Measurements from ENCODE around the gene IL5RA.

Gene IL5RA, protein sequence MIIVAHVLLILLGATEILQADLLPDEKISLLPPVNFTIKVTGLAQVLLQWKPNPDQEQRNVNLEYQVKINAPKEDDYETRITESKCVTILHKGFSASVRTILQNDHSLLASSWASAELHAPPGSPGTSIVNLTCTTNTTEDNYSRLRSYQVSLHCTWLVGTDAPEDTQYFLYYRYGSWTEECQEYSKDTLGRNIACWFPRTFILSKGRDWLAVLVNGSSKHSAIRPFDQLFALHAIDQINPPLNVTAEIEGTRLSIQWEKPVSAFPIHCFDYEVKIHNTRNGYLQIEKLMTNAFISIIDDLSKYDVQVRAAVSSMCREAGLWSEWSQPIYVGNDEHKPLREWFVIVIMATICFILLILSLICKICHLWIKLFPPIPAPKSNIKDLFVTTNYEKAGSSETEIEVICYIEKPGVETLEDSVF

GRCh38 chr3:3110299-3110630 is at the start of gene IL5RA:
Gene IL5RA (minus strand): TSS chr3:3110374. CDS start chr3:3104984, 5,390 bp downstream.
- H3K4me1 ChIP-seq (ENCODE audit: control insufficient read depth, insufficient read depth, low read length), result no peaks in the 10 kb centered on the region
- no peaks in the 10 kb centered on the region for H3K36me3 ChIP-seq (ENCODE audit: control insufficient read depth, insufficient read depth, low read length, severe bottlenecking)
- DNase-seq (ENCODE audit: low read depth), result peak; percentile 4
- peaks cover 8% of the 10 kb centered on the region for H3K27me3 ChIP-seq (replicated peaks; ENCODE audit: control insufficient read depth, insufficient read depth, low read length)
- no peak within 1 kb of the TSS for H3K9ac ChIP-seq (ENCODE audit: low read length)
- peaks cover 5% of the 10 kb centered on the region for H3K9me3 ChIP-seq (ENCODE audit: control insufficient read depth, low read length)
- no peak within 1 kb of the TSS for H3K4me3 ChIP-seq (ENCODE audit: low read length)

GRCh38 chr3:3157484-3157883 is 47.3 kb upstream of the IL5RA start:
- no peaks in the 10 kb centered on the region for H3K9me3 ChIP-seq (ENCODE audit: control insufficient read depth, low read length)
- H3K4me3 ChIP-seq (ENCODE audit: low read length), result no peak overlapping the region
- no peak overlapping the region for H3K9ac ChIP-seq (ENCODE audit: low read length)
- H3K27me3 ChIP-seq (replicated peaks; ENCODE audit: control insufficient read depth, insufficient read depth, low read length), result no peaks in the 10 kb centered on the region
- H3K4me1 ChIP-seq (ENCODE audit: control insufficient read depth, insufficient read depth, low read length), result peaks cover 11% of the 10 kb centered on the region
- DNase-seq (ENCODE audit: low read depth), result no peak
- H3K36me3 ChIP-seq (ENCODE audit: control insufficient read depth, insufficient read depth, low read length, severe bottlenecking), result peaks cover 82% of the 10 kb centered on the region

DNA sequence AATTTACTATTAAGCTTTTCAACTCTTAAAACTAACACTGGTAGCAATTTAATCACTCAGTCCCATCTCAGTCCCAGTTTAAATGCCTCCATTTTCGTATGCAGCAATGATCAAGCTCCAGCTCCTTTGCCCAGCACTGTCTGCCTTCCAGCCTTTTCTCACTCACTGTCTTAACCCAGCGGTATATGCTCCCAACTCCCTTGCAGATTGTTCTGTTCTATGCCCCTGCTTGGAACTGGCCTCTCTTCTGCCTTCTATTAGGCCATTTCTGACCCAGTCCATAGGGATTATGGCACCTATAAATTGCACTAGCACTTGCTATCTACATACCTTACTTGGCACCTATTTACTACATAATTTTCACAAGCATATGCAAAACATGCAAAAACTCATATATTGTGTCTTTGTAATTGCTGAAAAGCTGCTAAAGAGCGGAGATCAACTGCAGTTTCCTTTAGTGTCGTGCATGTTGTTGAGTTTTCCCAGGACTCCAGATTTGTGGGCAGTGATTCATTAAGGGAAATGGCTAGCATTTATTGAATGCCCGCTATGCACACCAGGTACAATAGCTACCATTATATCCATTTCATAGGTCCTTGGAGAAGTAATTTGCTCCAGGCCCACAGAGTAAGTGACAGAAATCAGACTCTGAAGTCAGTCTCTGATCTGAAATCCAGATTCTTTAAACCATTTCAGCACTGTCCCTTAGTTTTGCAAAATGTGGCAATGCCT is 44.9 kb upstream of the IL5RA start:
- peaks cover 4% of the 10 kb centered on the region for H3K4me1 ChIP-seq (ENCODE audit: control insufficient read depth, insufficient read depth, low read length)
- peaks cover 94% of the 10 kb centered on the region for H3K36me3 ChIP-seq (ENCODE audit: control insufficient read depth, insufficient read depth, low read length, severe bottlenecking)
- no peak overlapping the region for H3K9ac ChIP-seq (ENCODE audit: low read length)
- H3K4me3 ChIP-seq (ENCODE audit: low read length), result no peak overlapping the region
- H3K27me3 ChIP-seq (replicated peaks; ENCODE audit: control insufficient read depth, insufficient read depth, low read length), result no peaks in the 10 kb centered on the region
- no peak for DNase-seq (ENCODE audit: low read depth)
- no peaks in the 10 kb centered on the region for H3K9me3 ChIP-seq (ENCODE audit: control insufficient read depth, low read length)

DNA sequence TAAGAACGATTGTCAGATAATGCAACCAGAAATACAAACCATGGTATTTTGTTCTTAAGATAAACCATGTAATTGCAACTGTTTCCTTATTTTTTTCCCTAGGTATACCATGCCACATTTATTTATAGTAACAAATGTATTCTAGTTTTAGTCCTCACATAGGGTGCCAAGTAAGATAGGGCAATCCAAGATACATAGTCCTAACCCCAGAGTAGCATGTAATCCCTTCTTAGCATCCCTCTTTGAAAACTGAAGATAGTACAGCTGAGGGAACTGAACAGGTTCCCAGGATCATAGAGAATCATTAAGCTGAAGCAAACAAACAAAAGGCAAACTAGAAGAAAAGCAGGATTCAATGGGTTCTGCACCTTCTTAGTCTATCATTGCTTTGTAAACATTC is 41.3 kb upstream of the IL5RA start:
- Histone ChIP-seq H3K4me1 (ENCODE audit: control insufficient read depth, insufficient read depth, low read length) (peaks cover 6% of the 10 kb centered on the region), H3K36me3 (ENCODE audit: control insufficient read depth, insufficient read depth, low read length, severe bottlenecking) (peaks cover 97% of the 10 kb centered on the region), H3K9ac (ENCODE audit: low read length) (no peak overlapping the region), H3K9me3 (ENCODE audit: control insufficient read depth, low read length) (no peaks in the 10 kb centered on the region), H3K27me3 (replicated peaks; ENCODE audit: control insufficient read depth, insufficient read depth, low read length) (no peaks in the 10 kb centered on the region), H3K4me3 (ENCODE audit: low read length) (no peak overlapping the region)
- DNase-seq (ENCODE audit: low read depth), result no peak

- Histone ChIP-seq H3K36me3 (ENCODE audit: control insufficient read depth, insufficient read depth, low read length, severe bottlenecking) (peaks cover 96% of the 10 kb centered on the region), H3K27me3 (replicated peaks; ENCODE audit: control insufficient read depth, insufficient read depth, low read length) (no peaks in the 10 kb centered on the region)
Measured at GRCh38 chr3:3149560-3149959, 39.4 kb upstream of the IL5RA start.

GRCh38 chr3:3145831-3146230 is 35.7 kb upstream of the IL5RA start:
- DNase-seq (ENCODE audit: low read depth), result no peak
- peaks cover 97% of the 10 kb centered on the region for H3K36me3 ChIP-seq (ENCODE audit: control insufficient read depth, insufficient read depth, low read length, severe bottlenecking)
- no peaks in the 10 kb centered on the region for H3K27me3 ChIP-seq (replicated peaks; ENCODE audit: control insufficient read depth, insufficient read depth, low read length)
- no peak overlapping the region for H3K4me3 ChIP-seq (ENCODE audit: low read length)
- no peak overlapping the region for H3K9ac ChIP-seq (ENCODE audit: low read length)
- peaks cover 13% of the 10 kb centered on the region for H3K4me1 ChIP-seq (ENCODE audit: control insufficient read depth, insufficient read depth, low read length)
- no peaks in the 10 kb centered on the region for H3K9me3 ChIP-seq (ENCODE audit: control insufficient read depth, low read length)

More at GRCh38 chr3:3149560-3149959, 39.4 kb upstream of the IL5RA start:
- Histone ChIP-seq H3K4me3 (ENCODE audit: low read length) (no peak overlapping the region), H3K4me1 (ENCODE audit: control insufficient read depth, insufficient read depth, low read length) (peaks cover 13% of the 10 kb centered on the region), H3K9me3 (ENCODE audit: control insufficient read depth, low read length) (no peaks in the 10 kb centered on the region), H3K9ac (ENCODE audit: low read length) (no peak overlapping the region)
- DNase-seq (ENCODE audit: low read depth), result no peak

GRCh38 chr3:3141939-3142338 is 31.8 kb upstream of the IL5RA start:
- H3K9ac ChIP-seq (ENCODE audit: low read length), result no peak overlapping the region
- H3K27me3 ChIP-seq (replicated peaks; ENCODE audit: control insufficient read depth, insufficient read depth, low read length), result no peaks in the 10 kb centered on the region
- H3K9me3 ChIP-seq (ENCODE audit: control insufficient read depth, low read length), result no peaks in the 10 kb centered on the region
- H3K4me3 ChIP-seq (ENCODE audit: low read length), result no peak overlapping the region
- peaks cover 98% of the 10 kb centered on the region for H3K36me3 ChIP-seq (ENCODE audit: control insufficient read depth, insufficient read depth, low read length, severe bottlenecking)
- peaks cover 10% of the 10 kb centered on the region for H3K4me1 ChIP-seq (ENCODE audit: control insufficient read depth, insufficient read depth, low read length)
- DNase-seq (ENCODE audit: low read depth), result no peak

GRCh38 chr3:3137526-3137925 is 27.4 kb upstream of the IL5RA start:
- H3K9ac ChIP-seq (ENCODE audit: low read length), result no peak overlapping the region
- peaks cover 5% of the 10 kb centered on the region for H3K4me1 ChIP-seq (ENCODE audit: control insufficient read depth, insufficient read depth, low read length)
- H3K4me3 ChIP-seq (ENCODE audit: low read length), result no peak overlapping the region
- no peak for DNase-seq (ENCODE audit: low read depth)
- H3K9me3 ChIP-seq (ENCODE audit: control insufficient read depth, low read length), result no peaks in the 10 kb centered on the region
- peaks cover 59% of the 10 kb centered on the region for H3K36me3 ChIP-seq (ENCODE audit: control insufficient read depth, insufficient read depth, low read length, severe bottlenecking)
- H3K27me3 ChIP-seq (replicated peaks; ENCODE audit: control insufficient read depth, insufficient read depth, low read length), result no peaks in the 10 kb centered on the region

DNA sequence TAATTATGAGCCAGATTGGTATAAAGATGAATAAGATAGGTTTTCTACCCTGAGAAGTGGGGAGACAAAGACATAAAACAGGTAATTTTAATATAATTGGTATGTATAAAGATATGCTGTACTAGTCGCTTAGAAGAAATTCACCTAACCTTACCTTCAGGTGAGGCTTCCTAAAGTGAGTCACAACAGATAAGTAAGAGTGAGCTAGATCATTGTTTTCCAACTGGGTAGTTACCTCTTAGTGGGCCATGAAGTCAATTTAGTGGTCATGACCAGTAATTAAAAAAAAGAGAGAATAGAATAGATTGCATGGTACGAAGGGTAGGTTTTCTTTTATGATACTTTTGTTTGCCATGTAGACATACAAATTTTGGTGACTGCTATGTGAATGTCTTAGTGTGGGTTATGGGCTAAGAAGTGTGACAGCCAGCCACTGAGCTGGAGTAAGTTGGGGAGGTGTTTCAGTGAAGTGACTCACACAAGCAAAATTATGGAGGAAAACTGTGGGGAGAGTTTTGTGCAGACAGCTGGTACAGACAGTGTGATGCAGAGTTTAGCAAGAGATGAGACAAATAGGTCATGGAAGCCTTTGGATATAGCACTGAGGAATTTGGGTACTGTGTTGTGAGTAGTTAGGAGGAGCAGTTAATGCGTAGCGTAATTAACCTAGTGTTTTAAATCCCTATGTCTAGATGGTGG is 24.7 kb upstream of the IL5RA start:
- no peak for DNase-seq (ENCODE audit: low read depth)
- Histone ChIP-seq H3K9me3 (ENCODE audit: control insufficient read depth, low read length) (no peaks in the 10 kb centered on the region), H3K36me3 (ENCODE audit: control insufficient read depth, insufficient read depth, low read length, severe bottlenecking) (peaks cover 48% of the 10 kb centered on the region), H3K9ac (ENCODE audit: low read length) (no peak overlapping the region), H3K4me1 (ENCODE audit: control insufficient read depth, insufficient read depth, low read length) (peaks cover 5% of the 10 kb centered on the region), H3K4me3 (ENCODE audit: low read length) (no peak overlapping the region), H3K27me3 (replicated peaks; ENCODE audit: control insufficient read depth, insufficient read depth, low read length) (no peaks in the 10 kb centered on the region)

DNA sequence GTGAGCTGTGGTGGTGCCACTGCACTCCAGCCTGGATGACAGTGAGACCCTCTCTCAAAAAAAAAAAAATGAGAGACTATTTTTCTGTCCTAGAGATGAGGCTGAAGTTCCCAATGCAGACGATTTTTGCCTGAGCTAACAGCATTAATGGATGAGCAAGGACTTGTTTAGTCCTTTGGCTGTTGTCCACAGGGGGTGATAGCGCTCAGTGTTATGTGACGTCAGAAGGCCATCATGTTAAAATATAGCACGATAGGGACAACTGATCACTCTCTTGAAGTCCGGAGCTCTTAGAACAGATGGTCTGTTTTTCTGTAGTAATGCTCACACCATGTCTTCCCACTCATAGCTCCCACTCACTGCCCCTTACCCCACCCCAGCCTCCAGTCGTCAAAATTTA is 23.3 kb upstream of the IL5RA start:
- DNase-seq (ENCODE audit: low read depth), result no peak
- Histone ChIP-seq H3K9me3 (ENCODE audit: control insufficient read depth, low read length) (no peaks in the 10 kb centered on the region), H3K4me1 (ENCODE audit: control insufficient read depth, insufficient read depth, low read length) (peaks cover 8% of the 10 kb centered on the region), H3K27me3 (replicated peaks; ENCODE audit: control insufficient read depth, insufficient read depth, low read length) (no peaks in the 10 kb centered on the region), H3K4me3 (ENCODE audit: low read length) (no peak overlapping the region), H3K36me3 (ENCODE audit: control insufficient read depth, insufficient read depth, low read length, severe bottlenecking) (peaks cover 46% of the 10 kb centered on the region), H3K9ac (ENCODE audit: low read length) (no peak overlapping the region)

- H3K4me1 ChIP-seq (ENCODE audit: control insufficient read depth, insufficient read depth, low read length), result peaks cover 13% of the 10 kb centered on the region
- no peak for DNase-seq (ENCODE audit: low read depth)
- H3K4me3 ChIP-seq (ENCODE audit: low read length), result no peak overlapping the region
- no peak overlapping the region for H3K9ac ChIP-seq (ENCODE audit: low read length)
- H3K27me3 ChIP-seq (replicated peaks; ENCODE audit: control insufficient read depth, insufficient read depth, low read length), result no peaks in the 10 kb centered on the region
- peaks cover 31% of the 10 kb centered on the region for H3K36me3 ChIP-seq (ENCODE audit: control insufficient read depth, insufficient read depth, low read length, severe bottlenecking)
- H3K9me3 ChIP-seq (ENCODE audit: control insufficient read depth, low read length), result no peaks in the 10 kb centered on the region
Measured at GRCh38 chr3:3129579-3129978, 19.4 kb upstream of the IL5RA start.

All from adipocyte (in vitro differentiated cells).